ENCODE measurements around the gene PJVK. TPM values are rescaled to one million over a fixed set of nuclear protein-coding genes. Genes with fewer than 3 reads are reported as not detected.

The PJVK gene
- total and polyA plus RNA-seq, 2 of the 13 experiments (the other 11 are each of a cell fraction or from before 2014, with no cell fraction given), result 1.2 to 2.6 TPM

DNA sequence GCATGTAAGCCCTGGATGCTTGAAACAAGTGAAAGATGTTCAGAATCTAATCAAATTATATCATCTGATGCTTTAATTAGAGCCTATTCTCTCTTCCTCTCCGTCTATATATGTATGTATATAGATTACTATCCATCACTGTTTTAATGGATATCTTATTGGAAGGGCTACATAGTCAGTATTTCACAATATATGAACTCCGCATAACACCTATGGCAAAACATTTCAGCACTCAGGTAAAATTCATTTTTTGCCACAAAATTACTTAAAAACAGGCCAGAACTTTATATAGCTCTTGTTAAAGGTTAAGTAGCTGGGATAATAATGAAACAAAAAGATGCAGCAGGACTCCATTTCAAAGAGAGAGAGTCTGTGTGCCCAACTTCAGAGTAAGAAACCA, 1.2 kb downstream of the PJVK start:
- no peak overlapping the region for H3K9ac ChIP-seq (ENCODE audit: insufficient read depth, low read depth, low read length)
- peaks cover 26% of the 10 kb centered on the region for H3K79me2 ChIP-seq (ENCODE audit: insufficient read depth, low read length)
- no peak for FAIRE-seq
- no peak for DNase-seq (ENCODE audit: low spot score)
- in situ Hi-C loops (cut with HindIII; ENCODE audit: extremely low pct_ligation_motif_present, low pct_unique_long_range_greater_than_20kb) (no loop called here), intact Hi-C loops (cut with micrococcal nuclease; ENCODE audit: unreplicated experiment) (loop anchor here (5.0 to 10.0 kb wide), 2 partner anchors 462 to 1055 kb away; no protein-coding TSS in a partner anchor)
- CTCF ChIA-PET (ENCODE audit: low intra/inter-chr PET ratio, low total read pairs), result interaction anchor here (1.1 kb wide), 1 partner anchor 27 kb away, joined by 4 read pairs; the partner anchor contains the start of gene FKBP7
- no peak overlapping the region for H3K4me3 ChIP-seq (replicated peaks in 1 of 3; ENCODE audit: insufficient read depth in 1 of 3, low read depth in 2 of 3, low read length in 3 of 3)
- POLR2A ChIA-PET, result interaction anchor here (1.2 to 3.1 kb wide), 3 partner anchors 17 to 27 kb away, joined by 3 to 76 read pairs (median 5); no protein-coding TSS in a partner anchor
- no peak overlapping the region for H3K4me2 ChIP-seq (ENCODE audit: low read depth, low read length)
- TF ChIP-seq, protein P1, sequence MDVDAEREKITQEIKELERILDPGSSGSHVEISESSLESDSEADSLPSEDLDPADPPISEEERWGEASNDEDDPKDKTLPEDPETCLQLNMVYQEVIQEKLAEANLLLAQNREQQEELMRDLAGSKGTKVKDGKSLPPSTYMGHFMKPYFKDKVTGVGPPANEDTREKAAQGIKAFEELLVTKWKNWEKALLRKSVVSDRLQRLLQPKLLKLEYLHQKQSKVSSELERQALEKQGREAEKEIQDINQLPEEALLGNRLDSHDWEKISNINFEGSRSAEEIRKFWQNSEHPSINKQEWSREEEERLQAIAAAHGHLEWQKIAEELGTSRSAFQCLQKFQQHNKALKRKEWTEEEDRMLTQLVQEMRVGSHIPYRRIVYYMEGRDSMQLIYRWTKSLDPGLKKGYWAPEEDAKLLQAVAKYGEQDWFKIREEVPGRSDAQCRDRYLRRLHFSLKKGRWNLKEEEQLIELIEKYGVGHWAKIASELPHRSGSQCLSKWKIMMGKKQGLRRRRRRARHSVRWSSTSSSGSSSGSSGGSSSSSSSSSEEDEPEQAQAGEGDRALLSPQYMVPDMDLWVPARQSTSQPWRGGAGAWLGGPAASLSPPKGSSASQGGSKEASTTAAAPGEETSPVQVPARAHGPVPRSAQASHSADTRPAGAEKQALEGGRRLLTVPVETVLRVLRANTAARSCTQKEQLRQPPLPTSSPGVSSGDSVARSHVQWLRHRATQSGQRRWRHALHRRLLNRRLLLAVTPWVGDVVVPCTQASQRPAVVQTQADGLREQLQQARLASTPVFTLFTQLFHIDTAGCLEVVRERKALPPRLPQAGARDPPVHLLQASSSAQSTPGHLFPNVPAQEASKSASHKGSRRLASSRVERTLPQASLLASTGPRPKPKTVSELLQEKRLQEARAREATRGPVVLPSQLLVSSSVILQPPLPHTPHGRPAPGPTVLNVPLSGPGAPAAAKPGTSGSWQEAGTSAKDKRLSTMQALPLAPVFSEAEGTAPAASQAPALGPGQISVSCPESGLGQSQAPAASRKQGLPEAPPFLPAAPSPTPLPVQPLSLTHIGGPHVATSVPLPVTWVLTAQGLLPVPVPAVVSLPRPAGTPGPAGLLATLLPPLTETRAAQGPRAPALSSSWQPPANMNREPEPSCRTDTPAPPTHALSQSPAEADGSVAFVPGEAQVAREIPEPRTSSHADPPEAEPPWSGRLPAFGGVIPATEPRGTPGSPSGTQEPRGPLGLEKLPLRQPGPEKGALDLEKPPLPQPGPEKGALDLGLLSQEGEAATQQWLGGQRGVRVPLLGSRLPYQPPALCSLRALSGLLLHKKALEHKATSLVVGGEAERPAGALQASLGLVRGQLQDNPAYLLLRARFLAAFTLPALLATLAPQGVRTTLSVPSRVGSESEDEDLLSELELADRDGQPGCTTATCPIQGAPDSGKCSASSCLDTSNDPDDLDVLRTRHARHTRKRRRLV (CRISPR knock-in tag; IDR thresholded peaks at IDR 0.05), result no peak
- TF ChIP-seq ZFP62 (CRISPR knock-in tag; IDR thresholded peaks at IDR 0.05), result no peak
- TF ChIP-seq, protein P2, sequence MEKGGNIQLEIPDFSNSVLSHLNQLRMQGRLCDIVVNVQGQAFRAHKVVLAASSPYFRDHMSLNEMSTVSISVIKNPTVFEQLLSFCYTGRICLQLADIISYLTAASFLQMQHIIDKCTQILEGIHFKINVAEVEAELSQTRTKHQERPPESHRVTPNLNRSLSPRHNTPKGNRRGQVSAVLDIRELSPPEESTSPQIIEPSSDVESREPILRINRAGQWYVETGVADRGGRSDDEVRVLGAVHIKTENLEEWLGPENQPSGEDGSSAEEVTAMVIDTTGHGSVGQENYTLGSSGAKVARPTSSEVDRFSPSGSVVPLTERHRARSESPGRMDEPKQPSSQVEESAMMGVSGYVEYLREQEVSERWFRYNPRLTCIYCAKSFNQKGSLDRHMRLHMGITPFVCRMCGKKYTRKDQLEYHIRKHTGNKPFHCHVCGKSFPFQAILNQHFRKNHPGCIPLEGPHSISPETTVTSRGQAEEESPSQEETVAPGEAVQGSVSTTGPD (CRISPR knock-in tag; IDR thresholded peaks at IDR 0.05), result no peak
- peak; percentile 77 for TF ChIP-seq CEBPB (IDR thresholded peaks at IDR 0.05; ENCODE audit: borderline replicate concordance, low read depth, low read length)
- no peak for TF ChIP-seq ZNF841 (CRISPR knock-in tag; IDR thresholded peaks at IDR 0.05; ENCODE audit: borderline replicate concordance)
- no TSS peak for BruUV-seq (replicated peaks)
- no peak overlapping the region for H3K27ac ChIP-seq (ENCODE audit: extremely low read length, insufficient read depth, low read length)
- peaks cover 4 to 15% of the 10 kb centered on the region in 2 experiments; a peak in 4 of 5 replicates for H3K36me3 ChIP-seq (replicated peaks in 1 of 2; ENCODE audit: control insufficient read depth in 1 of 2, insufficient read depth in 2 of 2, low read length in 2 of 2)
- no peak overlapping the region for H2AFZ ChIP-seq (ENCODE audit: low read length)
- H3K27me3 ChIP-seq (ENCODE audit: control insufficient read depth in 1 of 2, insufficient read depth in 2 of 2, low read length in 2 of 2), result no peaks in the 10 kb centered on the region; a peak in 1 of 5 replicates
- no peak for ATAC-seq
- WGBS (ENCODE audit: low lambda C conversion rate), result 92% methylated on average over 2 of the region's 2 CpGs
- peaks cover 14% of the 10 kb centered on the region; the same call in 1 of the 2 replicates for H4K20me1 ChIP-seq (ENCODE audit: insufficient read depth, low read length)
- H3K9me3 ChIP-seq (ENCODE audit: low read length), result no peaks in the 10 kb centered on the region
- H3K4me1 ChIP-seq (ENCODE audit: insufficient read depth, low read length), result peaks cover 33% of the 10 kb centered on the region
